Measurements from ENCODE around the gene ESAM. TPM values are rescaled to one million over a fixed set of nuclear protein-coding genes. Genes with fewer than 3 reads are reported as not detected.

The ESAM gene
- total and polyA plus RNA-seq, 2 donors (not counting 1 experiment from before 2014, with no cell fraction given), result 1.4 to 14.5 TPM

GRCh38 chr11:124753205-124753604 lies 8.9 kb downstream of the ESAM start:
- TF ChIP-seq, protein P1, sequence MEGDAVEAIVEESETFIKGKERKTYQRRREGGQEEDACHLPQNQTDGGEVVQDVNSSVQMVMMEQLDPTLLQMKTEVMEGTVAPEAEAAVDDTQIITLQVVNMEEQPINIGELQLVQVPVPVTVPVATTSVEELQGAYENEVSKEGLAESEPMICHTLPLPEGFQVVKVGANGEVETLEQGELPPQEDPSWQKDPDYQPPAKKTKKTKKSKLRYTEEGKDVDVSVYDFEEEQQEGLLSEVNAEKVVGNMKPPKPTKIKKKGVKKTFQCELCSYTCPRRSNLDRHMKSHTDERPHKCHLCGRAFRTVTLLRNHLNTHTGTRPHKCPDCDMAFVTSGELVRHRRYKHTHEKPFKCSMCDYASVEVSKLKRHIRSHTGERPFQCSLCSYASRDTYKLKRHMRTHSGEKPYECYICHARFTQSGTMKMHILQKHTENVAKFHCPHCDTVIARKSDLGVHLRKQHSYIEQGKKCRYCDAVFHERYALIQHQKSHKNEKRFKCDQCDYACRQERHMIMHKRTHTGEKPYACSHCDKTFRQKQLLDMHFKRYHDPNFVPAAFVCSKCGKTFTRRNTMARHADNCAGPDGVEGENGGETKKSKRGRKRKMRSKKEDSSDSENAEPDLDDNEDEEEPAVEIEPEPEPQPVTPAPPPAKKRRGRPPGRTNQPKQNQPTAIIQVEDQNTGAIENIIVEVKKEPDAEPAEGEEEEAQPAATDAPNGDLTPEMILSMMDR (IDR thresholded peaks at IDR 0.05), result no peak
- TF ChIP-seq EZH2 (IDR thresholded peaks at IDR 0.05; ENCODE audit: borderline replicate concordance, insufficient read depth, low read depth, low read length, poor library complexity, severe bottlenecking), result no peak
- Histone ChIP-seq H3K9me3 (ENCODE audit: control extremely low read depth in 1 of 3, control insufficient read depth in 2 of 3, insufficient read depth in 1 of 3, low read length in 2 of 3) (no peaks in the 10 kb centered on the region), H3K36me3 (replicated peaks in 1 of 2; ENCODE audit: control extremely low read depth in 1 of 2, control insufficient read depth in 1 of 2, extremely low read depth in 1 of 2, insufficient read depth in 2 of 2, low read length in 1 of 2) (no peaks in the 10 kb centered on the region), H3K4me1 (ENCODE audit: control insufficient read depth in 2 of 2, insufficient read depth in 2 of 2, low read length in 2 of 2) (peaks cover 25 to 34% of the 10 kb centered on the region in 2 donors), H4K20me1 (ENCODE audit: control insufficient read depth, insufficient read depth, low read length, poor library complexity, severe bottlenecking) (no peaks in the 10 kb centered on the region), H3K4me3 (ENCODE audit: control extremely low read depth in 1 of 5, extremely low read depth in 1 of 5, insufficient read depth in 1 of 5, low read depth in 2 of 5, low read length in 4 of 5) (no peak overlapping the region), H3K9ac (ENCODE audit: low read length) (no peak overlapping the region), H3K27me3 (replicated peaks in 1 of 4; ENCODE audit: control extremely low read depth in 1 of 4, control insufficient read depth in 3 of 4, insufficient read depth in 4 of 4, low read length in 3 of 4) (peaks cover 0 to 2% (median 0%) of the 10 kb centered on the region in 4 experiments), H3K79me2 (ENCODE audit: control insufficient read depth, insufficient read depth, low read length) (peaks cover 14% of the 10 kb centered on the region), H2AFZ (ENCODE audit: insufficient read depth, low read depth, low read length, poor library complexity, severe bottlenecking) (no peak overlapping the region), H3K27ac (ENCODE audit: low read length in 2 of 2) (no peak overlapping the region), H3K4me2 (replicated peaks; ENCODE audit: low read depth, low read length, poor library complexity, severe bottlenecking) (no peak overlapping the region)
- Mint-ChIP-seq H3K4me1 (peaks cover 26% of the 10 kb centered on the region), H3K4me3 (no peak overlapping the region), H3K27me3 (peaks cover 7% of the 10 kb centered on the region), H3K27ac (no peak overlapping the region), H3K9me3 (ENCODE audit: insufficient read depth) (no peaks in the 10 kb centered on the region)
- DNase-seq (no peak), ATAC-seq (ENCODE audit: low read depth) (no peak)
- POLR2A ChIA-PET, result no interaction called here
- CTCF ChIA-PET, result interaction anchor here (0.7 to 9.8 kb wide), 8 partner anchors 9 to 83 kb away, joined by 3 to 153 read pairs (median 4); partner anchors contain the start of gene ESAM
- intact Hi-C loops (cut with micrococcal nuclease), result no loop called here

DNA sequence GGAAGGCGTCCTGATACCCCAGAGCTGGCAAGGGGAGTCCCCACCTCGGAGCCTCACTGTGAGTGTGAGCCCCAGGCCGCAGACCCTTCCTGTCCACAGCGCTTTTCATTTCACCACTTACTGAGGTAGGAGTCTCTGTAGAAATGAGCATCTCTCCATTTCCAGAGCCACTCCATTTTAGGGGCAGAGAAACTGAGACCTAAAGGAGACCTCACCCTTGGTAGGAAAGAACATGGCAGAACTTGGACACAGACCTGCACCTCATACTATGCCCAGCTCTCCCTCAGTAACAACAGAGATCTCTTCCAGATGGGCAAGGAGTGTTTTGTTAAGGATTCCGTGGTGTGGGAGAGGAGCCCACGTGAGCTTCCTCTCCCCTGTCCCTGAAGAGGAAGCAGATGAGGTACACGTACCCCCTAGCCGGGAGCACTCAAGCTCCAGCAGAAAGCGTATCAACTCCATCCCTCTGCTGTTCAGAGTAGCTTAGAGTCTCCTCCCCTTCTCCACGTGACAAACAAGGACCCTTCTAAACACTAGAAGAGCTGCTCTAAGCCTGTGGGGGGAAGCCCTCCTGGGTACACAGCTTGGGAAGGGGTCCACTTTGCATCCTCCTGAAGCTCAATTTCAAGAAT lies 9.5 kb downstream of the ESAM start:
- intact Hi-C loops (cut with micrococcal nuclease), result no loop called here
- H3K27ac Mint-ChIP-seq, result no peak overlapping the region
- Histone ChIP-seq H3K27me3 (replicated peaks in 1 of 4; ENCODE audit: control extremely low read depth in 1 of 4, control insufficient read depth in 3 of 4, insufficient read depth in 4 of 4, low read length in 3 of 4) (no peaks in the 10 kb centered on the region), H3K4me1 (ENCODE audit: control insufficient read depth in 2 of 2, insufficient read depth in 2 of 2, low read length in 2 of 2) (peaks cover 20 to 31% of the 10 kb centered on the region in 2 donors), H2AFZ (ENCODE audit: insufficient read depth, low read depth, low read length, poor library complexity, severe bottlenecking) (no peak overlapping the region), H4K20me1 (ENCODE audit: control insufficient read depth, insufficient read depth, low read length, poor library complexity, severe bottlenecking) (no peaks in the 10 kb centered on the region), H3K27ac (ENCODE audit: low read length in 2 of 2) (no peak overlapping the region), H3K4me3 (ENCODE audit: control extremely low read depth in 1 of 5, extremely low read depth in 1 of 5, insufficient read depth in 1 of 5, low read depth in 2 of 5, low read length in 4 of 5) (no peak overlapping the region), H3K9ac (ENCODE audit: low read length) (no peak overlapping the region), H3K4me2 (replicated peaks; ENCODE audit: low read depth, low read length, poor library complexity, severe bottlenecking) (no peak overlapping the region), H3K36me3 (replicated peaks in 1 of 2; ENCODE audit: control extremely low read depth in 1 of 2, control insufficient read depth in 1 of 2, extremely low read depth in 1 of 2, insufficient read depth in 2 of 2, low read length in 1 of 2) (no peaks in the 10 kb centered on the region), H3K9me3 (ENCODE audit: control extremely low read depth in 1 of 3, control insufficient read depth in 2 of 3, insufficient read depth in 1 of 3, low read length in 2 of 3) (no peaks in the 10 kb centered on the region), H3K79me2 (ENCODE audit: control insufficient read depth, insufficient read depth, low read length) (peaks cover 9% of the 10 kb centered on the region)
- ChIA-PET CTCF (interaction anchor here (0.8 to 9.8 kb wide), 7 partner anchors 9 to 84 kb away, joined by 3 to 153 read pairs (median 4); partner anchors contain the start of gene ESAM), POLR2A (no interaction called here)
- ATAC-seq (ENCODE audit: low read depth) (no peak), DNase-seq (no peak)
- no peaks in the 10 kb centered on the region for H3K9me3 Mint-ChIP-seq (ENCODE audit: insufficient read depth)
- peaks cover 26% of the 10 kb centered on the region for H3K4me1 Mint-ChIP-seq
- no peak for TF ChIP-seq EZH2 (IDR thresholded peaks at IDR 0.05; ENCODE audit: borderline replicate concordance, insufficient read depth, low read depth, low read length, poor library complexity, severe bottlenecking)
- TF ChIP-seq, protein P1 (IDR thresholded peaks at IDR 0.05), result no peak
- WGBS (ENCODE audit: insufficient coverage), result no CpG with 5 or more reads among the region's 10 CpGs
- no peak overlapping the region for H3K4me3 Mint-ChIP-seq
- H3K27me3 Mint-ChIP-seq, result peaks cover 5% of the 10 kb centered on the region
